Glomerular visceral epithelial cell (primary cell): Measurements from ENCODE around the gene MAP3K2.
"Not testable (repeated sequence)": the region's sequence is repeated elsewhere in the genome, so short reads cannot be mapped to it uniquely, and the experiment has no call there.

Source experiments
- DNase-seq: peaks from one replicate; pipeline ENCODE4 v3.0.0-alpha.2; 2016; ENCODE audit errors: extremely low spot score

The MAP3K2 gene

GRCh38 chr2:127382831-127383230 lies 4.9 kb downstream of the MAP3K2 start:
- DNase-seq, result no peak

- DNase-seq, result no peak
Measured at GRCh38 chr2:127381762-127382161, 6.0 kb downstream of the MAP3K2 start.

- no peak for DNase-seq
Measured at GRCh38 chr2:127379712-127380355, 7.9 kb downstream of the MAP3K2 start.

- no peak for DNase-seq
Measured at GRCh38 chr2:127378720-127379119, 9.1 kb downstream of the MAP3K2 start.

- DNase-seq, result no peak
Measured at GRCh38 chr2:127377262-127377661, 10.5 kb downstream of the MAP3K2 start.

- no peak for DNase-seq
Measured at GRCh38 chr2:127376257-127376656, 11.5 kb downstream of the MAP3K2 start.

GRCh38 chr2:127373362-127374083 lies 14.3 kb downstream of the MAP3K2 start:
- no peak for DNase-seq

- DNase-seq, result no peak
Measured at GRCh38 chr2:127371037-127371436, 16.7 kb downstream of the MAP3K2 start.

GRCh38 chr2:127370010-127370409 lies 17.8 kb downstream of the MAP3K2 start:
- DNase-seq, result no peak

GRCh38 chr2:127365211-127365643 lies 22.5 kb downstream of the MAP3K2 start:
- DNase-seq, result peak; percentile 78

GRCh38 chr2:127362971-127363370 lies 24.8 kb downstream of the MAP3K2 start:
- DNase-seq, result no peak

GRCh38 chr2:127361929-127362885 lies 25.6 kb downstream of the MAP3K2 start:
- DNase-seq, result peak; percentile 28

GRCh38 chr2:127360242-127360641 lies 27.5 kb downstream of the MAP3K2 start:
- DNase-seq, result no peak

GRCh38 chr2:127359520-127359919 lies 28.3 kb downstream of the MAP3K2 start:
- no peak for DNase-seq

- no peak for DNase-seq
Measured at GRCh38 chr2:127358971-127359370, 28.8 kb downstream of the MAP3K2 start.

- no peak for DNase-seq
Measured at GRCh38 chr2:127358044-127358443, 29.7 kb downstream of the MAP3K2 start.

GRCh38 chr2:127357591-127357990 lies 30.2 kb downstream of the MAP3K2 start:
- no peak for DNase-seq

GRCh38 chr2:127356531-127356930 lies 31.2 kb downstream of the MAP3K2 start:
- DNase-seq, result no peak

- DNase-seq, result peak; percentile 20
Measured at GRCh38 chr2:127355407-127356008, 32.3 kb downstream of the MAP3K2 start.

GRCh38 chr2:127353873-127354676 lies 33.7 kb downstream of the MAP3K2 start:
- not testable (repeated sequence) for DNase-seq

GRCh38 chr2:127353223-127353622 lies 34.6 kb downstream of the MAP3K2 start:
- not testable (repeated sequence) for DNase-seq
